ENCODE results near the gene USP20. TPM values are rescaled to one million over a fixed set of nuclear protein-coding genes. Genes with fewer than 3 reads are reported as not detected.
"Not testable (repeated sequence)": the region's sequence is repeated elsewhere in the genome, so short reads cannot be mapped to it uniquely, and the experiment has no call there.

Gene USP20
- polyA plus RNA-seq, 1 of the 3 experiments (the other 2 are of a cell fraction), result 22.5 TPM

- CTCF ChIA-PET, result interaction anchor here (1.1 kb wide), 1 partner anchor 18 kb away, joined by 3 read pairs; no protein-coding TSS in a partner anchor
- no peak overlapping the region for H2AFZ ChIP-seq (ENCODE audit: low read depth)
- WGBS (ENCODE audit: low lambda C conversion rate), result 95% methylated on average over 31 of the region's 31 CpGs
Observed at GRCh38 chr9:129889122-129889940, 54.1 kb downstream of the USP20 start.

GRCh38 chr9:129889941-129890717, 54.9 kb downstream of the USP20 start:
- H3K9ac ChIP-seq, result no peak overlapping the region
- H3K9me3 ChIP-seq, result no peaks in the 10 kb centered on the region
- no peak for DNase-seq
- POLR2A ChIA-PET, result no interaction called here
- CTCF ChIA-PET, result no interaction called here
- H3K27me3 ChIP-seq (ENCODE audit: insufficient read depth), result no peaks in the 10 kb centered on the region
- H3K36me3 ChIP-seq (replicated peaks in 1 of 2; ENCODE audit: control insufficient read depth in 1 of 2, insufficient read depth in 2 of 2, low read length in 1 of 2), result peaks cover 11 to 25% of the 10 kb centered on the region in 2 experiments
- H3K4me1 ChIP-seq (ENCODE audit: control insufficient read depth in 1 of 2, insufficient read depth in 2 of 2, low read depth in 1 of 2, low read length in 1 of 2), result peaks cover 12 to 24% of the 10 kb centered on the region in 2 experiments; a peak in 2 of 4 replicates
- H3K9me2 ChIP-seq, result no peaks in the 10 kb centered on the region
- 95% methylated on average over 18 of the region's 37 CpGs for WGBS (ENCODE audit: low lambda C conversion rate)
- H3K27ac ChIP-seq (ENCODE audit: low read depth in 2 of 2, low read length in 1 of 2), result no peak overlapping the region
- H3F3A ChIP-seq (replicated peaks; ENCODE audit: insufficient read depth), result peaks cover 19% of the 10 kb centered on the region
- no peak overlapping the region for H3K4me2 ChIP-seq
- TF ChIP-seq YY1 (IDR thresholded peaks at IDR 0.05; ENCODE audit: low read depth), result no peak
- TF ChIP-seq, protein P1, sequence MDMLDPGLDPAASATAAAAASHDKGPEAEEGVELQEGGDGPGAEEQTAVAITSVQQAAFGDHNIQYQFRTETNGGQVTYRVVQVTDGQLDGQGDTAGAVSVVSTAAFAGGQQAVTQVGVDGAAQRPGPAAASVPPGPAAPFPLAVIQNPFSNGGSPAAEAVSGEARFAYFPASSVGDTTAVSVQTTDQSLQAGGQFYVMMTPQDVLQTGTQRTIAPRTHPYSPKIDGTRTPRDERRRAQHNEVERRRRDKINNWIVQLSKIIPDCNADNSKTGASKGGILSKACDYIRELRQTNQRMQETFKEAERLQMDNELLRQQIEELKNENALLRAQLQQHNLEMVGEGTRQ (IDR thresholded peaks at IDR 0.05; ENCODE audit: borderline replicate concordance, low read depth, low read length), result no peak
- TF ChIP-seq FOXM1 (IDR thresholded peaks at IDR 0.05; ENCODE audit: low read depth), result no peak
- no peak for TF ChIP-seq SIN3A (IDR thresholded peaks at IDR 0.05; ENCODE audit: borderline replicate concordance, low read depth, low read length)
- no peak for TF ChIP-seq REST (IDR thresholded peaks at IDR 0.05; ENCODE audit: low read depth, low read length)
- TF ChIP-seq RXRA (IDR thresholded peaks at IDR 0.05; ENCODE audit: borderline replicate concordance, low read depth), result no peak
- H4K20me1 ChIP-seq (ENCODE audit: insufficient read depth), result no peaks in the 10 kb centered on the region
- H2AFZ ChIP-seq (ENCODE audit: low read depth), result no peak overlapping the region
- H3K4me3 ChIP-seq (ENCODE audit: low read depth in 2 of 2, low read length in 1 of 2), result no peak overlapping the region
- H3K79me2 ChIP-seq (ENCODE audit: insufficient read depth), result no peaks in the 10 kb centered on the region

More at GRCh38 chr9:129889122-129889940, 54.1 kb downstream of the USP20 start:
- no peaks in the 10 kb centered on the region for H3K79me2 ChIP-seq (ENCODE audit: insufficient read depth)
- no peak overlapping the region for H3K27ac ChIP-seq (ENCODE audit: low read depth in 2 of 2, low read length in 1 of 2)
- POLR2A ChIA-PET, result no interaction called here
- H3K9ac ChIP-seq, result no peak overlapping the region
- no peak overlapping the region for H3K4me3 ChIP-seq (ENCODE audit: low read depth in 2 of 2, low read length in 1 of 2)
- peaks cover 20 to 31% of the 10 kb centered on the region in 2 experiments; a peak in 2 of 4 replicates for H3K4me1 ChIP-seq (ENCODE audit: control insufficient read depth in 1 of 2, insufficient read depth in 2 of 2, low read depth in 1 of 2, low read length in 1 of 2)
- no peaks in the 10 kb centered on the region for H3K27me3 ChIP-seq (ENCODE audit: insufficient read depth)
- DNase-seq, result no peak
- peaks cover 19% of the 10 kb centered on the region for H3F3A ChIP-seq (replicated peaks; ENCODE audit: insufficient read depth)
- no peak for TF ChIP-seq RAD21 (IDR thresholded peaks at IDR 0.05; ENCODE audit: low read length)
- TF ChIP-seq TAF1 (IDR thresholded peaks at IDR 0.05; ENCODE audit: borderline replicate concordance, low read depth, low read length), result no peak
- TF ChIP-seq FOXJ3 (CRISPR knock-in tag; IDR thresholded peaks at IDR 0.05), result no peak
- no peak overlapping the region for H3K4me2 ChIP-seq
- no peaks in the 10 kb centered on the region for H3K9me3 ChIP-seq
- no peaks in the 10 kb centered on the region for H3K9me2 ChIP-seq
- H4K20me1 ChIP-seq (ENCODE audit: insufficient read depth), result no peaks in the 10 kb centered on the region
- H3K36me3 ChIP-seq (replicated peaks in 1 of 2; ENCODE audit: control insufficient read depth in 1 of 2, insufficient read depth in 2 of 2, low read length in 1 of 2), result peaks cover 11 to 24% of the 10 kb centered on the region in 2 experiments

DNA sequence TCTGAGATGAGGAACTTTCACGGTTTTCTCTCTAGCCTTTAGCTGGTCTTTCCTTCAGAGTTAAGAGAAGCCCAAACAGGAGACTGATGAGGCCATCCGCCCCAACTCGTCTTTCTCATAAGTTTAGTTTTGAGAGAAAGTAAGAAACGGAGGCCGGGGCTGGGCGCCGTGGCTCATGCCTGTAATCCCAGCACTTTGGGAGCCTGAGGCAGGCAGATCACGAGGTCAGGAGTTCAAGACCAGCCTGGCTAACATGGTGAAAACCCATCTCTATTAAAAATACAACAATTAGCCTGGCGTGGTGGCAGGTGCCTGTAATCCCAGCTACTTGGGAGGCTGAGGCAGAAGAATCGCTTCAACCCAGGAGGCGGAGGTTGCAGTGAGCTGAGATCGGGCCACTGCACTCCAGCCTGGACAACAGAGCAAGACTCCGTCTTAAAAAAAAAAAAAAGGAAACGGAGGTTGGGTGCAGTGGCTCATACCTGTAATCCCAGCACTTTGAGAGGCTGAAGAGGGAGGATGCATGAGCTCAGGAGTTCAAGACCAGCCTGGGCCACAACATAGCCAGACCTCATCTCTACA, 55.6 kb downstream of the USP20 start:
- H3K27me3 ChIP-seq (ENCODE audit: insufficient read depth); CTCF ChIA-PET; H3K79me2 ChIP-seq (ENCODE audit: insufficient read depth); H3K9me3 ChIP-seq; DNase-seq; H2AFZ ChIP-seq (ENCODE audit: low read depth); H3K4me3 ChIP-seq (ENCODE audit: low read depth in 2 of 2, low read length in 1 of 2); H4K20me1 ChIP-seq (ENCODE audit: insufficient read depth); H3K9ac ChIP-seq; H3K9me2 ChIP-seq; H3K27ac ChIP-seq (ENCODE audit: low read depth in 2 of 2, low read length in 1 of 2); H3K4me2 ChIP-seq; POLR2A ChIA-PET: not testable (repeated sequence)
- peaks cover 19% of the 10 kb centered on the region for H3F3A ChIP-seq (replicated peaks; ENCODE audit: insufficient read depth)
- H3K4me1 ChIP-seq (ENCODE audit: control insufficient read depth in 1 of 2, insufficient read depth in 2 of 2, low read depth in 1 of 2, low read length in 1 of 2), result peaks cover 7 to 20% of the 10 kb centered on the region in 2 experiments; a peak in 2 of 4 replicates
- 96% methylated on average over 14 of the region's 14 CpGs for WGBS (ENCODE audit: low lambda C conversion rate)
- peaks cover 15 to 32% of the 10 kb centered on the region in 2 experiments for H3K36me3 ChIP-seq (replicated peaks in 1 of 2; ENCODE audit: control insufficient read depth in 1 of 2, insufficient read depth in 2 of 2, low read length in 1 of 2)
